Mammary epithelial cell (primary cell): ENCODE data around the gene PEX11A.

Experiments
- EZH2 ChIP-seq: IDR thresholded peaks from 2 replicates; pipeline ENCODE4 v1.6.1; 2012; ENCODE audit warnings: low read length, inconsistent platforms, borderline replicate concordance
- TF ChIP-seq, protein P1 (sequence below), 2 donors: IDR thresholded peaks in 1 of 2; conservative IDR thresholded peaks in 1 of 2; 2 replicates each; pipeline ENCODE4 v1.5.1; 2011 to 2012; ENCODE audit warnings: inconsistent platforms in 2 of 2, low read length in 2 of 2, mild to moderate bottlenecking in 2 of 2, control low read depth in 1 of 2, low read depth in 1 of 2; ENCODE audit not compliant: insufficient read depth in 1 of 2; ENCODE audit errors: extremely low read depth in 1 of 2

- TF ChIP-seq, protein P1, sequence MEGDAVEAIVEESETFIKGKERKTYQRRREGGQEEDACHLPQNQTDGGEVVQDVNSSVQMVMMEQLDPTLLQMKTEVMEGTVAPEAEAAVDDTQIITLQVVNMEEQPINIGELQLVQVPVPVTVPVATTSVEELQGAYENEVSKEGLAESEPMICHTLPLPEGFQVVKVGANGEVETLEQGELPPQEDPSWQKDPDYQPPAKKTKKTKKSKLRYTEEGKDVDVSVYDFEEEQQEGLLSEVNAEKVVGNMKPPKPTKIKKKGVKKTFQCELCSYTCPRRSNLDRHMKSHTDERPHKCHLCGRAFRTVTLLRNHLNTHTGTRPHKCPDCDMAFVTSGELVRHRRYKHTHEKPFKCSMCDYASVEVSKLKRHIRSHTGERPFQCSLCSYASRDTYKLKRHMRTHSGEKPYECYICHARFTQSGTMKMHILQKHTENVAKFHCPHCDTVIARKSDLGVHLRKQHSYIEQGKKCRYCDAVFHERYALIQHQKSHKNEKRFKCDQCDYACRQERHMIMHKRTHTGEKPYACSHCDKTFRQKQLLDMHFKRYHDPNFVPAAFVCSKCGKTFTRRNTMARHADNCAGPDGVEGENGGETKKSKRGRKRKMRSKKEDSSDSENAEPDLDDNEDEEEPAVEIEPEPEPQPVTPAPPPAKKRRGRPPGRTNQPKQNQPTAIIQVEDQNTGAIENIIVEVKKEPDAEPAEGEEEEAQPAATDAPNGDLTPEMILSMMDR (conservative IDR thresholded peaks at IDR 0.05 in 1 of 2, IDR thresholded peaks at IDR 0.05 in 1 of 2; ENCODE audit: extremely low read depth in 1 of 2, insufficient read depth in 1 of 2, low read depth in 1 of 2, low read length in 2 of 2), result no peak
- TF ChIP-seq EZH2, result no peak
Observed at GRCh38 chr15:89714775-89715174, 24.2 kb upstream of the PEX11A start.
